ENCODE results near the gene PDZK1.

DNA sequence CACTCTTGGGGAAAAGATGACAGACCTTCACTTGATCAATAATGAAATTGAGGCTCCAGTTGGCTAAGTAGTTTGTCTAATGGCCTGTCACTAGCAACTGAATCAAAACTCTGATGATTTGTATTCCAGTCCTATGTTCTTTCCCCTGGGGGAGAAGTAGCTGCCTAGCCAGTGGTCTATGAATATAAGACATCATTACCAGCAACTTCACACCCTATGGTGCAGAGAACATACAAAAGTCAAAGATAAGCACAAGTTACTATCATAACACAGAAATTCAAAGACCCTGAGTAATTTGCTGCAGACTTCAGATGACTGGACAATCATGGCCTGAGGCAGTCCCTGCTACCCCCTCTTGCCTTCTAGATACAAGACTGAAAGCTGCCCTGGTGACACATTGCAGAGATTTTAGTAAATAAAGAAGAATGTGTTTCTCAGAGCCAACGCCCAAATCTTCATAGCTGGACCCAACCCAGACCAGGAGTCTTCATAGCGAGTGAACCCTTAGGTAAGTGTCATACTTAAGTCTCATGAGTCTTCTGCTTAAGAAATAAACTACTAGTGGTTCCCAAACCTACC lies 993 bp downstream of the PDZK1 start:
- TF ChIP-seq POLR2A (IDR thresholded peaks at IDR 0.05; ENCODE audit: extremely low read depth, insufficient read length), result no peak
- TF ChIP-seq, protein P1, sequence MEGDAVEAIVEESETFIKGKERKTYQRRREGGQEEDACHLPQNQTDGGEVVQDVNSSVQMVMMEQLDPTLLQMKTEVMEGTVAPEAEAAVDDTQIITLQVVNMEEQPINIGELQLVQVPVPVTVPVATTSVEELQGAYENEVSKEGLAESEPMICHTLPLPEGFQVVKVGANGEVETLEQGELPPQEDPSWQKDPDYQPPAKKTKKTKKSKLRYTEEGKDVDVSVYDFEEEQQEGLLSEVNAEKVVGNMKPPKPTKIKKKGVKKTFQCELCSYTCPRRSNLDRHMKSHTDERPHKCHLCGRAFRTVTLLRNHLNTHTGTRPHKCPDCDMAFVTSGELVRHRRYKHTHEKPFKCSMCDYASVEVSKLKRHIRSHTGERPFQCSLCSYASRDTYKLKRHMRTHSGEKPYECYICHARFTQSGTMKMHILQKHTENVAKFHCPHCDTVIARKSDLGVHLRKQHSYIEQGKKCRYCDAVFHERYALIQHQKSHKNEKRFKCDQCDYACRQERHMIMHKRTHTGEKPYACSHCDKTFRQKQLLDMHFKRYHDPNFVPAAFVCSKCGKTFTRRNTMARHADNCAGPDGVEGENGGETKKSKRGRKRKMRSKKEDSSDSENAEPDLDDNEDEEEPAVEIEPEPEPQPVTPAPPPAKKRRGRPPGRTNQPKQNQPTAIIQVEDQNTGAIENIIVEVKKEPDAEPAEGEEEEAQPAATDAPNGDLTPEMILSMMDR (IDR thresholded peaks at IDR 0.05; ENCODE audit: low read depth, low read length), result no peak

Measured in NB4 (cell line).